Upper lobe of left lung (tissue), 4 donors: ENCODE measurements around the gene SPOCK1.

Experiments
- CTCF ChIP-seq, 6 experiments: fragments of 450-650 bp in 4 of 6; fragments of 200-600 bp in 2 of 6; sonication (generic) in 2 of 6; IDR thresholded peaks; one replicate each; pipeline ENCODE4 v1.5.1; 2016 to 2019; ENCODE audit warnings: antibody characterized with exemption in 6 of 6
- EP300 ChIP-seq, 4 donors: sonication (generic); formaldehyde crosslinking; IDR thresholded peaks; one replicate each; pipeline ENCODE4 v1.5.1; 2017; ENCODE audit warnings: antibody characterized with exemption in 4 of 4, control low read depth in 2 of 4
- POLR2A ChIP-seq, 4 donors: fragments of 450-650 bp; IDR thresholded peaks; one replicate each; pipeline ENCODE4 v1.5.1; 2016 to 2017; ENCODE audit warnings: antibody characterized with exemption in 4 of 4, mild to moderate bottlenecking in 2 of 4
- POLR2AphosphoS5 ChIP-seq, 2 donors: sonication (generic); formaldehyde crosslinking; IDR thresholded peaks; one replicate each; pipeline ENCODE4 v1.5.1; 2017; ENCODE audit warnings: antibody characterized with exemption in 2 of 2

- TF ChIP-seq CTCF (IDR thresholded peaks at IDR 0.05): no peak
- no peak for TF ChIP-seq POLR2A (IDR thresholded peaks at IDR 0.05)
- no peak for TF ChIP-seq POLR2AphosphoS5 (IDR thresholded peaks at IDR 0.05)
- no peak for TF ChIP-seq EP300 (IDR thresholded peaks at IDR 0.05)
Observed at GRCh38 chr5:137236849-137237507, 262.1 kb downstream of the SPOCK1 start.
